WTC11 (cell line): ENCODE results near the gene PRR19.

Experiments used
- ATF3 ChIP-seq: sonication (generic); formaldehyde crosslinking; conservative IDR thresholded peaks from 2 replicates; pipeline ENCODE4 v1.8.1; 2022; ENCODE audit warnings: mild to moderate bottlenecking, missing genetic modification reagents
- CREM ChIP-seq: sonication (generic); formaldehyde crosslinking; IDR thresholded peaks from 2 replicates; pipeline ENCODE4 v1.8.1; 2022; ENCODE audit warnings: mild to moderate bottlenecking, missing genetic modification reagents, moderate library complexity
- CTCF ChIP-seq: fragments of 200-600 bp; IDR thresholded peaks from 2 replicates; pipeline ENCODE4 v1.8.0; 2022; ENCODE audit warnings: antibody characterized with exemption
- E2F1 ChIP-seq: sonication (generic); formaldehyde crosslinking; IDR thresholded peaks from 2 replicates; pipeline ENCODE4 v1.8.0; 2022; ENCODE audit warnings: mild to moderate bottlenecking, missing genetic modification reagents
- FOXJ3 ChIP-seq: sonication (generic); formaldehyde crosslinking; IDR thresholded peaks from 2 replicates; pipeline ENCODE4 v1.9.0; 2021; ENCODE audit warnings: missing genetic modification reagents, mild to moderate bottlenecking, borderline replicate concordance
- NR2C2 ChIP-seq: sonication (generic); formaldehyde crosslinking; IDR thresholded peaks from 2 replicates; pipeline ENCODE4 v1.8.0; 2022; ENCODE audit warnings: mild to moderate bottlenecking, missing genetic modification reagents
- SP1 ChIP-seq: sonication (generic); formaldehyde crosslinking; conservative IDR thresholded peaks from 2 replicates; pipeline ENCODE4 v1.8.1; 2022; ENCODE audit warnings: missing genetic modification reagents
- ZNF138 ChIP-seq: sonication (generic); formaldehyde crosslinking; conservative IDR thresholded peaks from 2 replicates; pipeline ENCODE4 v1.8.1; 2022; ENCODE audit warnings: mild to moderate bottlenecking, moderate library complexity, missing genetic modification reagents
- ZNF263 ChIP-seq: sonication (generic); formaldehyde crosslinking; IDR thresholded peaks from 2 replicates; pipeline ENCODE4 v1.8.1; 2022; ENCODE audit warnings: low read depth, mild to moderate bottlenecking, moderate library complexity, missing genetic modification reagents

GRCh38 chr19:42325308-42325895 is 23.5 kb downstream of the PRR19 start, which contains the start of gene MEGF8:
- TF ChIP-seq FOXJ3 (CRISPR knock-in tag) = no peak
- TF ChIP-seq CTCF = no peak; the same call in 1 of the 2 replicates
- TF ChIP-seq NR2C2 = no peak
- no peak for TF ChIP-seq E2F1 (CRISPR knock-in tag)
- TF ChIP-seq ATF3 (CRISPR knock-in tag) = no peak
- peak; percentile 93 for TF ChIP-seq SP1 (CRISPR knock-in tag)
- TF ChIP-seq ZNF138 (CRISPR knock-in tag) = no peak
- no peak; the same call in 1 of the 2 replicates for TF ChIP-seq CREM (CRISPR knock-in tag)
- no peak for TF ChIP-seq ZNF263 (CRISPR knock-in tag)
